ENCODE measurements around the gene CYP51A1. TPM values are rescaled to one million over a fixed set of nuclear protein-coding genes. Genes with fewer than 3 reads are reported as not detected.
A peak's percentile ranks its signal among the peaks of the same experiment; 100 is the strongest.

The CYP51A1 gene
- total and polyA plus RNA-seq, 2 of the 13 experiments (the other 11 are each of a cell fraction or from before 2014, with no cell fraction given) = 15.4 to 260 TPM

DNA sequence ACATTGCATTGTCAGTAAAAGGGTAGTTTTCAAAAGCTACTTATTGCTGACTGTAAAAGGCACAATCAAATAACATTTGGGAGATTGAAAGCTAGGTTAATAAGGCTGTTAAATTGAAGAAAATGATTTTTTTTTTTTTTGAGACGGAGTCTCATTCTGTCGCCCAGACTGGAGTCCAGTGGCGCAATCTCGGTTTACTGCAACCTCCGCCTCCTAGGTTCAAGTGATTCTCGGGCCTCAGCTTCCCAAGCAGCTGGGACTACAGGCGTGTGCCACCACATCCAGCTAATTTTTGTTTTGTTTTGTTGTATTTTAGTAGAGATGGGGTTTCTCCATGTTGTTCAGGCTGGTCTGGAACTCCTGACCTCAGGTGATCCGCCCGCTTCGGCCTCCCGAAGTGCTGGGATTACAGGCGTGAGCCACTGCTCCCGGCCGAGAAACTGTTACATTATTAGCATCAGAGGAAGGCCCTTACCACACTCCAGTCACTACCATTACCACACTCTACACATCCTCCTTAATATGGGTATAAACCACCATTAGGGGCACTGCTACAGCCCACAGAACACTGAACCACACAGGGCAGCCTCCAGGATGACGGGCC, 1.0 kb downstream of the CYP51A1 start (continued):
- TF ChIP-seq, protein P1, sequence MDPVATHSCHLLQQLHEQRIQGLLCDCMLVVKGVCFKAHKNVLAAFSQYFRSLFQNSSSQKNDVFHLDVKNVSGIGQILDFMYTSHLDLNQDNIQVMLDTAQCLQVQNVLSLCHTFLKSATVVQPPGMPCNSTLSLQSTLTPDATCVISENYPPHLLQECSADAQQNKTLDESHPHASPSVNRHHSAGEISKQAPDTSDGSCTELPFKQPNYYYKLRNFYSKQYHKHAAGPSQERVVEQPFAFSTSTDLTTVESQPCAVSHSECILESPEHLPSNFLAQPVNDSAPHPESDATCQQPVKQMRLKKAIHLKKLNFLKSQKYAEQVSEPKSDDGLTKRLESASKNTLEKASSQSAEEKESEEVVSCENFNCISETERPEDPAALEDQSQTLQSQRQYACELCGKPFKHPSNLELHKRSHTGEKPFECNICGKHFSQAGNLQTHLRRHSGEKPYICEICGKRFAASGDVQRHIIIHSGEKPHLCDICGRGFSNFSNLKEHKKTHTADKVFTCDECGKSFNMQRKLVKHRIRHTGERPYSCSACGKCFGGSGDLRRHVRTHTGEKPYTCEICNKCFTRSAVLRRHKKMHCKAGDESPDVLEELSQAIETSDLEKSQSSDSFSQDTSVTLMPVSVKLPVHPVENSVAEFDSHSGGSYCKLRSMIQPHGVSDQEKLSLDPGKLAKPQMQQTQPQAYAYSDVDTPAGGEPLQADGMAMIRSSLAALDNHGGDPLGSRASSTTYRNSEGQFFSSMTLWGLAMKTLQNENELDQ (CRISPR knock-in tag; IDR thresholded peaks at IDR 0.05; ENCODE audit: borderline replicate concordance) = 0 out of 2 replicates have a peak, but pooled peaks have one; percentile 1
- no peak for TF ChIP-seq HOXA5 (CRISPR knock-in tag; IDR thresholded peaks at IDR 0.05)
- no peak for TF ChIP-seq KLF9 (CRISPR knock-in tag; IDR thresholded peaks at IDR 0.05; ENCODE audit: low read depth)
- TF ChIP-seq ZNF441 (CRISPR knock-in tag; IDR thresholded peaks at IDR 0.05; ENCODE audit: borderline replicate concordance) = peak; percentile 85
- TF ChIP-seq, protein P2, sequence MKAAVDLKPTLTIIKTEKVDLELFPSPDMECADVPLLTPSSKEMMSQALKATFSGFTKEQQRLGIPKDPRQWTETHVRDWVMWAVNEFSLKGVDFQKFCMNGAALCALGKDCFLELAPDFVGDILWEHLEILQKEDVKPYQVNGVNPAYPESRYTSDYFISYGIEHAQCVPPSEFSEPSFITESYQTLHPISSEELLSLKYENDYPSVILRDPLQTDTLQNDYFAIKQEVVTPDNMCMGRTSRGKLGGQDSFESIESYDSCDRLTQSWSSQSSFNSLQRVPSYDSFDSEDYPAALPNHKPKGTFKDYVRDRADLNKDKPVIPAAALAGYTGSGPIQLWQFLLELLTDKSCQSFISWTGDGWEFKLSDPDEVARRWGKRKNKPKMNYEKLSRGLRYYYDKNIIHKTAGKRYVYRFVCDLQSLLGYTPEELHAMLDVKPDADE (CRISPR knock-in tag; IDR thresholded peaks at IDR 0.05) = no peak
- no peak for TF ChIP-seq LCORL (IDR thresholded peaks at IDR 0.05)
- TF ChIP-seq LCORL (CRISPR knock-in tag; IDR thresholded peaks at IDR 0.05) = no peak
- TF ChIP-seq TMF1 (CRISPR knock-in tag; IDR thresholded peaks at IDR 0.05; ENCODE audit: low read depth) = no peak
- TF ChIP-seq RXRA (CRISPR knock-in tag; IDR thresholded peaks at IDR 0.05) = no peak
- TF ChIP-seq, protein P3, sequence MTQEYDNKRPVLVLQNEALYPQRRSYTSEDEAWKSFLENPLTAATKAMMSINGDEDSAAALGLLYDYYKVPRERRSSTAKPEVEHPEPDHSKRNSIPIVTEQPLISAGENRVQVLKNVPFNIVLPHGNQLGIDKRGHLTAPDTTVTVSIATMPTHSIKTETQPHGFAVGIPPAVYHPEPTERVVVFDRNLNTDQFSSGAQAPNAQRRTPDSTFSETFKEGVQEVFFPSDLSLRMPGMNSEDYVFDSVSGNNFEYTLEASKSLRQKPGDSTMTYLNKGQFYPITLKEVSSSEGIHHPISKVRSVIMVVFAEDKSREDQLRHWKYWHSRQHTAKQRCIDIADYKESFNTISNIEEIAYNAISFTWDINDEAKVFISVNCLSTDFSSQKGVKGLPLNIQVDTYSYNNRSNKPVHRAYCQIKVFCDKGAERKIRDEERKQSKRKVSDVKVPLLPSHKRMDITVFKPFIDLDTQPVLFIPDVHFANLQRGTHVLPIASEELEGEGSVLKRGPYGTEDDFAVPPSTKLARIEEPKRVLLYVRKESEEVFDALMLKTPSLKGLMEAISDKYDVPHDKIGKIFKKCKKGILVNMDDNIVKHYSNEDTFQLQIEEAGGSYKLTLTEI (CRISPR knock-in tag; conservative IDR thresholded peaks at IDR 0.05) = no peak
- TF ChIP-seq HNRNPH1 (optimal IDR thresholded peaks at IDR 0.05; ENCODE audit: low read depth, low read length) = no peak
- TF ChIP-seq CENPT (CRISPR knock-in tag; IDR thresholded peaks at IDR 0.05; ENCODE audit: low read depth) = no peak
- TF ChIP-seq, protein P4, sequence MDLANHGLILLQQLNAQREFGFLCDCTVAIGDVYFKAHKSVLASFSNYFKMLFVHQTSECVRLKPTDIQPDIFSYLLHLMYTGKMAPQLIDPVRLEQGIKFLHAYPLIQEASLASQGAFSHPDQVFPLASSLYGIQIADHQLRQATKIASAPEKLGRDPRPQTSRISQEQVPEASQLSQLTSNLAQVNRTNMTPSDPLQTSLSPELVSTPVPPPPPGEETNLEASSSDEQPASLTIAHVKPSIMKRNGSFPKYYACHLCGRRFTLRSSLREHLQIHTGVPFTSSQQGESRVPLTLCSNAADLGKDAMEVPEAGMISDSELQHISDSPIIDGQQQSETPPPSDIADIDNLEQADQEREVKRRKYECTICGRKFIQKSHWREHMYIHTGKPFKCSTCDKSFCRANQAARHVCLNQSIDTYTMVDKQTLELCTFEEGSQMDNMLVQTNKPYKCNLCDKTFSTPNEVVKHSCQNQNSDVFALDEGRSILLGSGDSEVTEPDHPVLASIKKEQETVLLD (CRISPR knock-in tag; IDR thresholded peaks at IDR 0.05; ENCODE audit: low read depth) = no peak
- no peak for TF ChIP-seq SOX5 (CRISPR knock-in tag; IDR thresholded peaks at IDR 0.05; ENCODE audit: borderline replicate concordance)
- TF ChIP-seq, protein P5, sequence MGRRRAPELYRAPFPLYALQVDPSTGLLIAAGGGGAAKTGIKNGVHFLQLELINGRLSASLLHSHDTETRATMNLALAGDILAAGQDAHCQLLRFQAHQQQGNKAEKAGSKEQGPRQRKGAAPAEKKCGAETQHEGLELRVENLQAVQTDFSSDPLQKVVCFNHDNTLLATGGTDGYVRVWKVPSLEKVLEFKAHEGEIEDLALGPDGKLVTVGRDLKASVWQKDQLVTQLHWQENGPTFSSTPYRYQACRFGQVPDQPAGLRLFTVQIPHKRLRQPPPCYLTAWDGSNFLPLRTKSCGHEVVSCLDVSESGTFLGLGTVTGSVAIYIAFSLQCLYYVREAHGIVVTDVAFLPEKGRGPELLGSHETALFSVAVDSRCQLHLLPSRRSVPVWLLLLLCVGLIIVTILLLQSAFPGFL (CRISPR knock-in tag; IDR thresholded peaks at IDR 0.05) = no peak
- no peak for TF ChIP-seq DR1 (CRISPR knock-in tag; IDR thresholded peaks at IDR 0.05)
- 0 out of 2 replicates have a peak, but pooled peaks have one; percentile 17 for TF ChIP-seq CEBPG (CRISPR knock-in tag; IDR thresholded peaks at IDR 0.05)
- TF ChIP-seq, protein P6, sequence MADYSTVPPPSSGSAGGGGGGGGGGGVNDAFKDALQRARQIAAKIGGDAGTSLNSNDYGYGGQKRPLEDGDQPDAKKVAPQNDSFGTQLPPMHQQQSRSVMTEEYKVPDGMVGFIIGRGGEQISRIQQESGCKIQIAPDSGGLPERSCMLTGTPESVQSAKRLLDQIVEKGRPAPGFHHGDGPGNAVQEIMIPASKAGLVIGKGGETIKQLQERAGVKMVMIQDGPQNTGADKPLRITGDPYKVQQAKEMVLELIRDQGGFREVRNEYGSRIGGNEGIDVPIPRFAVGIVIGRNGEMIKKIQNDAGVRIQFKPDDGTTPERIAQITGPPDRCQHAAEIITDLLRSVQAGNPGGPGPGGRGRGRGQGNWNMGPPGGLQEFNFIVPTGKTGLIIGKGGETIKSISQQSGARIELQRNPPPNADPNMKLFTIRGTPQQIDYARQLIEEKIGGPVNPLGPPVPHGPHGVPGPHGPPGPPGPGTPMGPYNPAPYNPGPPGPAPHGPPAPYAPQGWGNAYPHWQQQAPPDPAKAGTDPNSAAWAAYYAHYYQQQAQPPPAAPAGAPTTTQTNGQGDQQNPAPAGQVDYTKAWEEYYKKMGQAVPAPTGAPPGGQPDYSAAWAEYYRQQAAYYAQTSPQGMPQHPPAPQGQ (CRISPR knock-in tag; IDR thresholded peaks at IDR 0.05; ENCODE audit: borderline replicate concordance) = no peak
- TF ChIP-seq RBM22 (optimal IDR thresholded peaks at IDR 0.05; ENCODE audit: low read length) = no peak
- TF ChIP-seq SMARCE1 (IDR thresholded peaks at IDR 0.05; ENCODE audit: borderline replicate concordance) = no peak

Data from HepG2 (cell line).